ENCODE results near the gene CWF19L2. TPM values are rescaled to one million over a fixed set of nuclear protein-coding genes. Genes with fewer than 3 reads are reported as not detected.

The CWF19L2 gene
- total RNA-seq, 1 experiment from 2014 or later = 6.6 TPM

DNA sequence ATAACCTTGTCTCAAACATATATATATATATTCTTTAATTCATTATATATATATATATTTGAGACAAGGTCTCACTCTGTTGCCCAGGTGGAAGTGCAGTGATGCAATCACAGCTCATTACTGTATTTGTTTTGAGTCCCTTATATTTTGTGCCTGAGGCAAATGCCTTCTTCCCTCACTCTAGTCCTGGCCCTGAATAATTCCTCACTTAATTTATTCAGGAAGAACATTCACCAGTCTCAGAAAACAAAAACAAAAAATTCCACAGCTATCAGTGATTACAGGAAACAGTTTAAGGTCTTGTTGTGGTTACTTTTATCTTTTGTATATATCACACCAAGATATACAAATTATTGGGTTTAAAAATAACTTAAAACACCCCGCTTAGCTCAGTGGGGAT is 155.7 kb downstream of the CWF19L2 start:
- DNase-seq (ENCODE audit: low spot score) = no peak

DNA sequence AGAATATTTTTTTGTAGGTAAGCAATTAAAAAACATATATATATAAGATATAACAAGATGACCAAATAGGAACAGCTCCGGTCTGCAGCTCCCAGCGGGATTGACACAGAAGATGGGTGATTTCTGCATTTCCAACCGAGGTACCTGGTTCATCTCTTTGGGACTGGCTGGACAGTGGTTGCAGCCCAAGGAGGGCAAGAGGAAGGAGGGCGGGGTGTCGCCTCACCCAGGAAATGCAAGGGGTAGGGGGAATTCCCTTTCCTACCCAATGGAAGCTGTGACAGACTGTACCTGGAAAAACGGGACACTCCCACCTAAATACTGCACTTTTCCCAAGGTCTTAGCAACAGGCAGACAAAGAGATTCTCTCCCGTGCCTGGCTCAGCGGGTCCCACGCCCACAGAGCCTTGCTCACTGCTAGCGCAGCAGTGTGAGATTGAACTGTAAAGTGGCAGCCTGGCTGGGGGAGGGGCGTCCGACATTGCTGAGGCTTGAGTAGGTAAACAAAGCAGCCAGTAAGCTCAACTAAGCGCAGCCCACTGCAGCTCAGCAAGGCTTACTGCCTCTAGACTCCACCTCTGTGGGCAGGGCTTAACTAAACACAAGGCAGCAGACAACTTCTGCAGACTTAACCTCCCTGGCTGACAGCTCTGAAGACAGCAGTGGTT is 163.8 kb downstream of the CWF19L2 start:
- no peak for DNase-seq (ENCODE audit: low spot score)

DNA sequence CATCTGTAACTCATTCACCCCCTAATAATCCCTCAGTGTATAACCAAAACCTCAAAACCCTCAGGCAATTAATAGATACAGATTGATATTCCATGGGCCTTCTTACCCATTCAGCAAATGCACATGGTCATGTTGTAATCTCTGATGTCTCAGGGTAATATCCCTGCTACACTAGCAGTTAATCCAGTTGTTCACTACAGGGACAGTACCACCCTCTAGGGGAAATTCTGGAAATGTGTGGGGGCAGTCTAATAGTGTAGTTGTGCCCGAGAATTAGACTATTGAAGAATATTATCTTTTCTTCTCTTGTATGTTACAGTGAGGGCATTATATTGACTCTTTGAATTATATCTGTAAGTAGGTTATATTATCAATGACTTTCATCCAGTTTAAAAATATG is 175.4 kb downstream of the CWF19L2 start:
- no peak for DNase-seq (ENCODE audit: low spot score)

Other genes with a start within 250 kb of the CWF19L2 start
- 7.9 and 12.6 TPM in 2 replicates for gene ALKBH8, start 107.9 kb upstream of the CWF19L2 start, total RNA-seq (2014; rRNA removed; shearing (Covaris generic))
- gene ELMOD1, start 133.3 kb upstream of the CWF19L2 start, total RNA-seq (2014; rRNA removed; shearing (Covaris generic)) = 3.3 and 3.9 TPM in 2 replicates